Endothelial cell of umbilical vein (primary cell): Measurements from ENCODE around the gene RSPRY1. TPM values are rescaled to one million over a fixed set of nuclear protein-coding genes. Genes with fewer than 3 reads are reported as not detected.

Experiments
- BruUV-seq: library from RNA; stranded (reverse); fragments of 400-500 nt; replicated peaks from 2 replicates; lab custom pipeline; 2021; lab: Mats Ljungman, UMichigan
- CTCF ChIA-PET: fragments of 300-600, 350-600 bp; sonication (Branson Sonifier 250); formaldehyde crosslinking; loops from one replicate; lab custom pipeline; 2021; ENCODE audit warnings: antibody characterized with exemption, inconsistent platforms; lab: Charles Lee
- POLR2A ChIA-PET: fragments of 300-600, 350-600 bp; sonication (Branson Sonifier 250); formaldehyde crosslinking; loops from one replicate; lab custom pipeline; 2021; ENCODE audit warnings: antibody characterized with exemption, inconsistent platforms; lab: Charles Lee
- DNase-seq: peaks from one replicate; pipeline ENCODE4 v3.0.0-alpha.2; 2011; ENCODE audit warnings: low read depth, low spot score
- FAIRE-seq: peaks from 2 replicates; lab custom pipeline; 2011; peaks lifted over from hg19 to GRCh38; lab: Jason Lieb, UNC
- H2AFZ ChIP-seq: 2 replicates; pipeline ENCODE4 v1.6.0; 2012; ENCODE audit warnings: low read depth, low read length, control low read depth, inconsistent platforms
- H3K27ac ChIP-seq: 2 replicates; pipeline ENCODE4 v1.5.1; 2011; ENCODE audit warnings: low read depth, mild to moderate bottlenecking, control low read depth, low read length, moderate library complexity; ENCODE audit not compliant: insufficient read depth
- H3K27me3 ChIP-seq, 2 experiments: 2 replicates each; pipeline versions ENCODE4 v1.6.0 to v1.6.1; 2011; ENCODE audit warnings: low read length in 2 of 2, mixed read lengths in 1 of 2; ENCODE audit not compliant: control insufficient read depth in 2 of 2, insufficient read depth in 2 of 2
- H3K36me3 ChIP-seq, 2 experiments: 2 replicates in 1 of 2; 3 replicates in 1 of 2; pipeline ENCODE4 v1.5.1; 2011; ENCODE audit warnings: low read length in 2 of 2, mild to moderate bottlenecking in 1 of 2, moderate library complexity in 1 of 2; ENCODE audit not compliant: control insufficient read depth in 2 of 2, insufficient read depth in 2 of 2; ENCODE audit errors: extremely low read depth in 1 of 2
- H3K4me1 ChIP-seq: 3 replicates; pipeline ENCODE4 v1.5.1; 2011; ENCODE audit warnings: mild to moderate bottlenecking, low read length; ENCODE audit not compliant: control insufficient read depth, insufficient read depth; ENCODE audit errors: extremely low read depth
- H3K4me2 ChIP-seq: 2 replicates; pipeline ENCODE4 v1.6.1; 2011; ENCODE audit warnings: low read length, control low read depth, mixed read lengths; ENCODE audit not compliant: insufficient read depth
- H3K4me3 ChIP-seq, 3 experiments: fragments of 200-600 bp in 1 of 3; sonication (generic), shearing (Covaris generic) in 1 of 3; replicated peaks in 1 of 3; 2 replicates each; pipeline ENCODE4 v1.5.1; 2011 to 2016; ENCODE audit warnings: control low read depth in 3 of 3, low read length in 3 of 3, mild to moderate bottlenecking in 2 of 3, inconsistent platforms in 1 of 3, low read depth in 1 of 3, moderate library complexity in 1 of 3; ENCODE audit not compliant: insufficient read depth in 1 of 3
- H3K79me2 ChIP-seq: 2 replicates; pipeline ENCODE4 v1.6.0; 2012; ENCODE audit warnings: low read length, inconsistent platforms; ENCODE audit not compliant: control insufficient read depth, insufficient read depth
- H3K9ac ChIP-seq: replicated peaks from 2 replicates; pipeline ENCODE3; 2011; ENCODE audit warnings: low read length, control low read depth; ENCODE audit not compliant: insufficient read depth; ENCODE audit errors: extremely low read depth
- H3K9me1 ChIP-seq: replicated peaks from 3 replicates; pipeline ENCODE4 v1.6.0; 2011; ENCODE audit warnings: mild to moderate bottlenecking, low read length; ENCODE audit not compliant: control insufficient read depth, insufficient read depth; ENCODE audit errors: extremely low read depth
- H3K9me3 ChIP-seq: replicated peaks from 2 replicates; pipeline ENCODE4 v1.5.1; 2012; ENCODE audit warnings: low read length, inconsistent platforms; ENCODE audit not compliant: control insufficient read depth, insufficient read depth
- H4K20me1 ChIP-seq: replicated peaks from 2 replicates; pipeline ENCODE3; 2011; ENCODE audit warnings: mild to moderate bottlenecking, low read length; ENCODE audit not compliant: control insufficient read depth, insufficient read depth; ENCODE audit errors: extremely low read depth
- CTCF ChIP-seq, 2 donors: IDR thresholded peaks; 1 replicate in 1 of 2; 2 replicates in 1 of 2; pipeline ENCODE4 v1.5.1; 2011; ENCODE audit warnings: low read length in 2 of 2, mild to moderate bottlenecking in 2 of 2, moderate library complexity in 2 of 2, control low read depth in 1 of 2, inconsistent platforms in 1 of 2, low read depth in 1 of 2; ENCODE audit not compliant: insufficient read depth in 1 of 2; ENCODE audit errors: extremely low read depth in 1 of 2
- FOS ChIP-seq: IDR thresholded peaks from 2 replicates; pipeline ENCODE4 v1.6.1; 2011; ENCODE audit warnings: mild to moderate bottlenecking, low read length, moderate library complexity, borderline replicate concordance; ENCODE audit not compliant: insufficient read depth
- GATA2 ChIP-seq: IDR thresholded peaks from 2 replicates; pipeline ENCODE4 v1.7.0; 2011; ENCODE audit warnings: low read depth, mild to moderate bottlenecking, moderate library complexity, mixed read lengths, low read length; ENCODE audit not compliant: insufficient read length, insufficient read depth
- JUN ChIP-seq: IDR thresholded peaks from 2 replicates; pipeline ENCODE4 v1.6.1; 2011; ENCODE audit warnings: borderline replicate concordance, low read depth; ENCODE audit not compliant: insufficient read length, insufficient read depth
- MYC ChIP-seq: IDR thresholded peaks from one replicate; pipeline ENCODE4 v1.6.1; 2011; ENCODE audit warnings: mild to moderate bottlenecking, low read depth, low read length
- POLR2AphosphoS5 ChIP-seq: IDR thresholded peaks from 2 replicates; pipeline ENCODE4 v1.6.1; 2012; ENCODE audit warnings: low read depth, mild to moderate bottlenecking, control low read depth, low read length, moderate library complexity; ENCODE audit not compliant: insufficient read depth
- dilution Hi-C: fragments of 300-500 bp; cut with MboI; formaldehyde crosslinking; loops from one replicate; pipeline ENCODE4 v1.15.0; 2019; ENCODE audit warnings: low sequenced_read_pairs; ENCODE audit not compliant: extremely low pct_ligation_motif_present
- intact Hi-C: fragments of 100-400 bp; cut with micrococcal nuclease; formaldehyde crosslinking; loops from one replicate; pipeline ENCODE4 v1.10.0; 2022
- polyA plus RNA-seq, 4 experiments: library from polyadenylated mRNA; depleted of rRNA in 3 of 4; stranded (reverse) in 3 of 4; unstranded in 1 of 4; fragments of >200 nt; gene quantifications; 2 replicates each; pipeline versions ENCODE4 v1.2.1 to v1.2.3, GENCODE V29; 2011 to 2012; ENCODE audit warnings: missing spikeins in 1 of 4
- total RNA-seq: library from RNA; stranded (reverse); gene quantifications from 2 replicates; pipeline ENCODE4 v1.2.3, GENCODE V29; 2021

RSPRY1 gene
- total and polyA plus RNA-seq, 2 donors (not counting 3 experiments of a cell fraction or from before 2014, with no cell fraction given), result 28.5 to 55.1 TPM

GRCh38 chr16:57178793-57179212 is 7.3 kb upstream of the RSPRY1 start:
- Histone ChIP-seq H3K9me1 (no peaks in the 10 kb centered on the region), H4K20me1 (peaks cover 2% of the 10 kb centered on the region), H3K79me2 (peaks cover 33% of the 10 kb centered on the region), H3K4me3 (no peak overlapping the region), H3K36me3 (peaks cover 0 to 2% of the 10 kb centered on the region in 2 experiments), H3K27me3 (no peaks in the 10 kb centered on the region), H3K9me3 (no peaks in the 10 kb centered on the region), H2AFZ (no peak overlapping the region), H3K27ac (no peak overlapping the region), H3K9ac (no peak overlapping the region), H3K4me1 (peaks cover 16% of the 10 kb centered on the region), H3K4me2 (no peak overlapping the region)
- DNase-seq, result peak; percentile 35
- no peak for FAIRE-seq
- dilution Hi-C loops (no loop called here), intact Hi-C loops (no loop called here)
- CTCF ChIA-PET, result interaction anchor here (1.0 to 1.6 kb wide), 4 partner anchors 16 to 86 kb away, joined by 3 to 6 read pairs (median 4); partner anchors contain the start of gene CPNE2
- BruUV-seq, result no TSS peak
- POLR2A ChIA-PET, result no interaction called here
- TF ChIP-seq FOS, result no peak
- no peak for TF ChIP-seq MYC
- TF ChIP-seq CTCF (IDR thresholded peaks at IDR 0.05; ENCODE audit: extremely low read depth in 1 of 2, insufficient read depth in 1 of 2, low read depth in 1 of 2, low read length in 2 of 2), result no peak

DNA sequence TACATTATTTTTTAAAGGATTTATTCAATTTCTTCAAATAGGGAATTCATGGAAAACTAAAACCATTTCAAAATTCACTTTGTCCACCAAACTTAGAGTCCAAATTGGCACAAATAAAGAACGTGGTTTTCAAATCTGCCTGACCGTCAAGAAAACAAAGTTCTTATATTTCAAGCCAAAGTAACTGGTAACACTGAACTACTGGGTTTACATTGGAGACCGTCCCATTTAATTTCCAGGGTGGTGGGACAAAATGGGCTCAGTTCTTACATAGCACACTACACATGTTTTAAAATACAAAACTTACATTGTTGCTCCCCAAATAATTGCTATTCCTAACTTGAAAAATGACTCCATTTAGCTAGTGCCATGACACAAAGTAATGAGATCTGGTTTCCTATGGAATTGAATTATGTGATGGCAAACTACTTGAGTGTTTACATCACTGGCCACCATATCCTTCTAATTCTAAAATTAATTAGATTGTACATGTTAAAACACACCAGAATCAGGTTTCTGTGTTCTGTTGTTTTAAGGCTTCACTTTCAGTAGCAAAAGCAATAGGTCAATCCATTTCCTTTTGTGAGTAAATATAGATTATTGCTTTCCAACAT is 6.8 kb upstream of the RSPRY1 start:
- no TSS peak for BruUV-seq
- no peak for FAIRE-seq
- Histone ChIP-seq H3K9me1 (no peaks in the 10 kb centered on the region), H3K9ac (no peak overlapping the region), H2AFZ (no peak overlapping the region), H3K36me3 (peaks cover 0 to 2% of the 10 kb centered on the region in 2 experiments), H3K4me2 (no peak overlapping the region), H3K4me1 (peaks cover 20% of the 10 kb centered on the region), H3K9me3 (no peaks in the 10 kb centered on the region), H4K20me1 (peaks cover 2% of the 10 kb centered on the region), H3K27me3 (no peaks in the 10 kb centered on the region), H3K4me3 (no peak overlapping the region), H3K27ac (peak overlapping the region; percentile 8), H3K79me2 (peaks cover 38% of the 10 kb centered on the region)
- TF ChIP-seq MYC (no peak), GATA2 (no peak), JUN (no peak), POLR2AphosphoS5 (no peak), CTCF (IDR thresholded peaks at IDR 0.05; ENCODE audit: extremely low read depth in 1 of 2, insufficient read depth in 1 of 2, low read depth in 1 of 2, low read length in 2 of 2) (no peak), FOS (no peak)
- intact Hi-C loops, result no loop called here
- ChIA-PET POLR2A (no interaction called here), CTCF (interaction anchor here (1.0 to 1.6 kb wide), 3 partner anchors 29 to 95 kb away, joined by 3 to 6 read pairs (median 4); no protein-coding TSS in a partner anchor)
- dilution Hi-C loops, result no loop called here
- peak; percentile 26 for DNase-seq
